GM23338 (cell line): ENCODE data around the gene C11orf98. TPM values are rescaled to one million over a fixed set of nuclear protein-coding genes. Genes with fewer than 3 reads are reported as not detected.

Experiments used
- ATAC-seq: fragments of 200-7000 bp; cut with Tn5 transposase; 3 replicates; pipeline ENCODE4 v1.9.1; 2020
- DNase-seq: peaks from one replicate; pipeline ENCODE4 v3.0.0-alpha.2; 2015; ENCODE audit warnings: low spot score
- H2AFZ ChIP-seq: fragments of 200-600 bp; sonication (generic); 2 replicates; pipeline ENCODE4 v1.8.0; 2016; ENCODE audit warnings: antibody characterized with exemption, mild to moderate bottlenecking, moderate library complexity
- H3F3A ChIP-seq: fragments of 200-600 bp; sonication (generic); replicated peaks from 2 replicates; pipeline ENCODE4 v1.8.0; 2017; ENCODE audit warnings: antibody characterized with exemption, mixed run types, low read depth
- H3K27ac ChIP-seq: fragments of 200-600 bp; sonication (generic); 2 replicates; pipeline ENCODE4 v1.6.1; 2016; ENCODE audit warnings: low read depth
- H3K27me3 ChIP-seq: fragments of 200-600 bp; sonication (generic); 2 replicates; pipeline ENCODE4 v1.8.0; 2016; ENCODE audit warnings: mild to moderate bottlenecking, mixed run types, moderate library complexity; ENCODE audit not compliant: insufficient read depth
- H3K36me3 ChIP-seq: fragments of 200-600 bp; sonication (generic); 2 replicates; pipeline ENCODE4 v1.8.0; 2016; ENCODE audit warnings: mild to moderate bottlenecking; ENCODE audit not compliant: insufficient read depth
- H3K4me1 ChIP-seq: fragments of 200-600 bp; sonication (generic); 2 replicates; pipeline ENCODE4 v1.8.0; 2016; ENCODE audit warnings: mild to moderate bottlenecking, moderate library complexity; ENCODE audit not compliant: insufficient read depth
- H3K4me2 ChIP-seq: fragments of 200-600 bp; sonication (generic); 2 replicates; pipeline ENCODE4 v1.7.1; 2017; ENCODE audit warnings: mixed run types
- H3K4me3 ChIP-seq: fragments of 200-600 bp; sonication (generic); 2 replicates; pipeline ENCODE4 v1.6.1; 2016; ENCODE audit warnings: mixed run types
- H3K79me2 ChIP-seq: fragments of 200-600 bp; sonication (generic); replicated peaks from 2 replicates; pipeline ENCODE4 v1.8.0; 2017; ENCODE audit warnings: mild to moderate bottlenecking; ENCODE audit not compliant: insufficient read depth
- H3K9me2 ChIP-seq: fragments of 200-600 bp; sonication (generic); 2 replicates; pipeline ENCODE4 v1.8.0; 2017; ENCODE audit not compliant: insufficient read depth
- H4K20me1 ChIP-seq: fragments of 200-600 bp; sonication (generic); replicated peaks from 2 replicates; pipeline ENCODE4 v1.8.0; 2017; ENCODE audit warnings: mild to moderate bottlenecking; ENCODE audit not compliant: insufficient read depth
- H3K27ac Mint-ChIP-seq: 2 replicates; pipeline ENCODE4 v1.8.0; 2020; ENCODE audit warnings: inconsistent platforms, mild to moderate bottlenecking, moderate library complexity, mixed read lengths
- H3K27me3 Mint-ChIP-seq: 3 replicates; pipeline ENCODE4 v1.8.0; 2022; ENCODE audit warnings: low read depth, mild to moderate bottlenecking, moderate library complexity, mixed read lengths, inconsistent platforms; ENCODE audit not compliant: insufficient read depth, poor library complexity
- H3K36me3 Mint-ChIP-seq: 3 replicates; pipeline ENCODE4 v1.8.0; 2021; ENCODE audit warnings: low read depth, mild to moderate bottlenecking, inconsistent platforms, moderate library complexity, mixed read lengths
- H3K4me1 Mint-ChIP-seq: 3 replicates; pipeline ENCODE4 v1.8.0; 2020; ENCODE audit warnings: mild to moderate bottlenecking, inconsistent platforms, mixed read lengths
- H3K4me3 Mint-ChIP-seq: 3 replicates; pipeline ENCODE4 v1.8.0; 2021; ENCODE audit warnings: moderate library complexity, mild to moderate bottlenecking, inconsistent platforms, mixed read lengths
- H3K9me3 Mint-ChIP-seq: 3 replicates; pipeline ENCODE4 v1.8.0; 2020; ENCODE audit warnings: moderate library complexity, mild to moderate bottlenecking, inconsistent platforms, mixed read lengths
- EZH2phosphoT487 ChIP-seq: fragments of 200-600 bp; sonication (generic); IDR thresholded peaks from one replicate; pipeline ENCODE4 v1.8.1; 2018; ENCODE audit warnings: antibody characterized with exemption; ENCODE audit not compliant: unreplicated experiment
- JUNB ChIP-seq: IDR thresholded peaks from one replicate; pipeline ENCODE4 v1.6.1; 2016; ENCODE audit warnings: antibody characterized with exemption; ENCODE audit not compliant: unreplicated experiment
- NANOG ChIP-seq: IDR thresholded peaks from 2 replicates; pipeline ENCODE4 v1.6.1; 2016; ENCODE audit warnings: antibody characterized with exemption, borderline replicate concordance
- ZNF331 ChIP-seq: fragments of 250-450 bp; sonication (Bioruptor Pico); IDR thresholded peaks from 2 replicates; pipeline ENCODE4 v1.5.0; 2020; ENCODE audit warnings: low read depth, mild to moderate bottlenecking, moderate library complexity
- polyA plus RNA-seq: library from polyadenylated mRNA; unstranded; fragments of >200 nt; fragmentation: Nextera tagmentation; extraction: Ambion mirVana; gene quantifications from 2 replicates; pipeline ENCODE4 v1.2.1, GENCODE V29; 2016
- total RNA-seq: library from RNA; depleted of rRNA; stranded (reverse); fragments of >200 nt; shearing (Covaris generic); gene quantifications from 2 replicates; pipeline ENCODE4 v1.2.3, GENCODE V29; 2014
- TF ChIP-seq, protein P1 (sequence below), 2 experiments: fragments of 200-600 bp in 1 of 2; sonication (generic) in 1 of 2; conservative IDR thresholded peaks; 2 replicates each; pipeline versions ENCODE4 v1.5.1 to v1.6.1; 2016 to 2017; ENCODE audit warnings: antibody characterized with exemption in 2 of 2, low read depth in 2 of 2, mild to moderate bottlenecking in 2 of 2, moderate library complexity in 1 of 2
- TF ChIP-seq, protein P2 (sequence below): fragments of 250-450 bp; sonication (Bioruptor Pico); IDR thresholded peaks from 2 replicates; pipeline ENCODE4 v1.5.0; 2020; ENCODE audit warnings: mild to moderate bottlenecking, moderate library complexity
- TF ChIP-seq, protein P3 (sequence below): IDR thresholded peaks from 2 replicates; pipeline ENCODE4 v1.6.1; 2016; ENCODE audit warnings: antibody characterized with exemption

Gene C11orf98
- total and polyA plus RNA-seq, 2 experiments from 2014 or later = 132 to 479 TPM

- no peak overlapping the region for H3K27ac Mint-ChIP-seq
- peaks cover 13% of the 10 kb centered on the region for H3K27me3 Mint-ChIP-seq
- H3K9me3 Mint-ChIP-seq = peaks cover 2% of the 10 kb centered on the region; the same call in 1 of the 3 replicates
- H3K36me3 Mint-ChIP-seq = peaks cover 32% of the 10 kb centered on the region
- Histone ChIP-seq H2AFZ (no peak overlapping the region), H3K79me2 (peaks cover 52% of the 10 kb centered on the region), H4K20me1 (peaks cover 13% of the 10 kb centered on the region), H3F3A (peaks cover 22% of the 10 kb centered on the region; the same call in 1 of the 2 replicates), H3K36me3 (peaks cover 10% of the 10 kb centered on the region; the same call in 1 of the 2 replicates), H3K4me2 (no peak overlapping the region), H3K27ac (no peak overlapping the region), H3K9me2 (no peaks in the 10 kb centered on the region), H3K4me1 (peaks cover 9% of the 10 kb centered on the region; the same call in 1 of the 2 replicates), H3K27me3 (no peaks in the 10 kb centered on the region), H3K4me3 (no peak overlapping the region)
- no peak for TF ChIP-seq NANOG
- H3K4me3 Mint-ChIP-seq = no peak overlapping the region; the same call in 2 of the 3 replicates
- ATAC-seq = no peak
- peaks cover 18% of the 10 kb centered on the region for H3K4me1 Mint-ChIP-seq
- DNase-seq = no peak
These were observed 16.6 kb downstream of the C11orf98 start for GRCh38 chr11:62648185-62648966.

DNA sequence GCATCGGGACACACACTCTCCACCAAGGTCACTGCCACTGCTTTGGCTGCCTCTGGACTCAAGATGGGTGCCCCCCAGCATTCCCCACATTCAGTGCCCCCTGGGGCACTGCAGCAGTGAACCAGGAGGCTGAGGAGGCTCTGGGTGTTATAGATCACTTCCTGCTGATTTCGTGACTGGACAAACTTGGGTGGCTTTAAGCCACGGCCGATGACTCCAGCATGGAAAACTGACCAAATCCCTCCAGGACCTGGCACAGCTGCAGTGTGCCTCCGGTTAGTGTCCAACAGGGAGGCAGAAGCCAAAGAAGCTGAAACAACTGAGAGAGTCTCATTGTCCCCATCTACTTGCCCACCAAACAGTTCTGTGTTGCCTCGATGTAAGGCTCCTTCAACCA is 17.4 kb downstream of the C11orf98 start:
- Histone ChIP-seq H3K36me3 (peaks cover 10% of the 10 kb centered on the region; the same call in 1 of the 2 replicates), H3K4me3 (no peak overlapping the region), H3K4me1 (peaks cover 7% of the 10 kb centered on the region; the same call in 1 of the 2 replicates), H2AFZ (no peak overlapping the region), H3K79me2 (peaks cover 55% of the 10 kb centered on the region), H3K27ac (no peak overlapping the region), H3K4me2 (no peak overlapping the region), H3F3A (peaks cover 20% of the 10 kb centered on the region; the same call in 1 of the 2 replicates), H3K27me3 (no peaks in the 10 kb centered on the region), H4K20me1 (peaks cover 19% of the 10 kb centered on the region), H3K9me2 (no peaks in the 10 kb centered on the region)
- ATAC-seq = no peak
- no peak overlapping the region for H3K27ac Mint-ChIP-seq
- peaks cover 2% of the 10 kb centered on the region; the same call in 1 of the 3 replicates for H3K9me3 Mint-ChIP-seq
- DNase-seq = no peak
- peaks cover 10% of the 10 kb centered on the region for H3K27me3 Mint-ChIP-seq
- H3K4me3 Mint-ChIP-seq = no peak overlapping the region; the same call in 2 of the 3 replicates
- H3K4me1 Mint-ChIP-seq = peaks cover 16% of the 10 kb centered on the region
- H3K36me3 Mint-ChIP-seq = peaks cover 38% of the 10 kb centered on the region
- TF ChIP-seq, protein P1, sequence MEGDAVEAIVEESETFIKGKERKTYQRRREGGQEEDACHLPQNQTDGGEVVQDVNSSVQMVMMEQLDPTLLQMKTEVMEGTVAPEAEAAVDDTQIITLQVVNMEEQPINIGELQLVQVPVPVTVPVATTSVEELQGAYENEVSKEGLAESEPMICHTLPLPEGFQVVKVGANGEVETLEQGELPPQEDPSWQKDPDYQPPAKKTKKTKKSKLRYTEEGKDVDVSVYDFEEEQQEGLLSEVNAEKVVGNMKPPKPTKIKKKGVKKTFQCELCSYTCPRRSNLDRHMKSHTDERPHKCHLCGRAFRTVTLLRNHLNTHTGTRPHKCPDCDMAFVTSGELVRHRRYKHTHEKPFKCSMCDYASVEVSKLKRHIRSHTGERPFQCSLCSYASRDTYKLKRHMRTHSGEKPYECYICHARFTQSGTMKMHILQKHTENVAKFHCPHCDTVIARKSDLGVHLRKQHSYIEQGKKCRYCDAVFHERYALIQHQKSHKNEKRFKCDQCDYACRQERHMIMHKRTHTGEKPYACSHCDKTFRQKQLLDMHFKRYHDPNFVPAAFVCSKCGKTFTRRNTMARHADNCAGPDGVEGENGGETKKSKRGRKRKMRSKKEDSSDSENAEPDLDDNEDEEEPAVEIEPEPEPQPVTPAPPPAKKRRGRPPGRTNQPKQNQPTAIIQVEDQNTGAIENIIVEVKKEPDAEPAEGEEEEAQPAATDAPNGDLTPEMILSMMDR (conservative IDR thresholded peaks at IDR 0.05; ENCODE audit: low read depth in 2 of 2) = no peak
- TF ChIP-seq EZH2phosphoT487 (no peak), ZNF331 (CRISPR knock-in tag) (no peak), JUNB (no peak)
- TF ChIP-seq, protein P2, sequence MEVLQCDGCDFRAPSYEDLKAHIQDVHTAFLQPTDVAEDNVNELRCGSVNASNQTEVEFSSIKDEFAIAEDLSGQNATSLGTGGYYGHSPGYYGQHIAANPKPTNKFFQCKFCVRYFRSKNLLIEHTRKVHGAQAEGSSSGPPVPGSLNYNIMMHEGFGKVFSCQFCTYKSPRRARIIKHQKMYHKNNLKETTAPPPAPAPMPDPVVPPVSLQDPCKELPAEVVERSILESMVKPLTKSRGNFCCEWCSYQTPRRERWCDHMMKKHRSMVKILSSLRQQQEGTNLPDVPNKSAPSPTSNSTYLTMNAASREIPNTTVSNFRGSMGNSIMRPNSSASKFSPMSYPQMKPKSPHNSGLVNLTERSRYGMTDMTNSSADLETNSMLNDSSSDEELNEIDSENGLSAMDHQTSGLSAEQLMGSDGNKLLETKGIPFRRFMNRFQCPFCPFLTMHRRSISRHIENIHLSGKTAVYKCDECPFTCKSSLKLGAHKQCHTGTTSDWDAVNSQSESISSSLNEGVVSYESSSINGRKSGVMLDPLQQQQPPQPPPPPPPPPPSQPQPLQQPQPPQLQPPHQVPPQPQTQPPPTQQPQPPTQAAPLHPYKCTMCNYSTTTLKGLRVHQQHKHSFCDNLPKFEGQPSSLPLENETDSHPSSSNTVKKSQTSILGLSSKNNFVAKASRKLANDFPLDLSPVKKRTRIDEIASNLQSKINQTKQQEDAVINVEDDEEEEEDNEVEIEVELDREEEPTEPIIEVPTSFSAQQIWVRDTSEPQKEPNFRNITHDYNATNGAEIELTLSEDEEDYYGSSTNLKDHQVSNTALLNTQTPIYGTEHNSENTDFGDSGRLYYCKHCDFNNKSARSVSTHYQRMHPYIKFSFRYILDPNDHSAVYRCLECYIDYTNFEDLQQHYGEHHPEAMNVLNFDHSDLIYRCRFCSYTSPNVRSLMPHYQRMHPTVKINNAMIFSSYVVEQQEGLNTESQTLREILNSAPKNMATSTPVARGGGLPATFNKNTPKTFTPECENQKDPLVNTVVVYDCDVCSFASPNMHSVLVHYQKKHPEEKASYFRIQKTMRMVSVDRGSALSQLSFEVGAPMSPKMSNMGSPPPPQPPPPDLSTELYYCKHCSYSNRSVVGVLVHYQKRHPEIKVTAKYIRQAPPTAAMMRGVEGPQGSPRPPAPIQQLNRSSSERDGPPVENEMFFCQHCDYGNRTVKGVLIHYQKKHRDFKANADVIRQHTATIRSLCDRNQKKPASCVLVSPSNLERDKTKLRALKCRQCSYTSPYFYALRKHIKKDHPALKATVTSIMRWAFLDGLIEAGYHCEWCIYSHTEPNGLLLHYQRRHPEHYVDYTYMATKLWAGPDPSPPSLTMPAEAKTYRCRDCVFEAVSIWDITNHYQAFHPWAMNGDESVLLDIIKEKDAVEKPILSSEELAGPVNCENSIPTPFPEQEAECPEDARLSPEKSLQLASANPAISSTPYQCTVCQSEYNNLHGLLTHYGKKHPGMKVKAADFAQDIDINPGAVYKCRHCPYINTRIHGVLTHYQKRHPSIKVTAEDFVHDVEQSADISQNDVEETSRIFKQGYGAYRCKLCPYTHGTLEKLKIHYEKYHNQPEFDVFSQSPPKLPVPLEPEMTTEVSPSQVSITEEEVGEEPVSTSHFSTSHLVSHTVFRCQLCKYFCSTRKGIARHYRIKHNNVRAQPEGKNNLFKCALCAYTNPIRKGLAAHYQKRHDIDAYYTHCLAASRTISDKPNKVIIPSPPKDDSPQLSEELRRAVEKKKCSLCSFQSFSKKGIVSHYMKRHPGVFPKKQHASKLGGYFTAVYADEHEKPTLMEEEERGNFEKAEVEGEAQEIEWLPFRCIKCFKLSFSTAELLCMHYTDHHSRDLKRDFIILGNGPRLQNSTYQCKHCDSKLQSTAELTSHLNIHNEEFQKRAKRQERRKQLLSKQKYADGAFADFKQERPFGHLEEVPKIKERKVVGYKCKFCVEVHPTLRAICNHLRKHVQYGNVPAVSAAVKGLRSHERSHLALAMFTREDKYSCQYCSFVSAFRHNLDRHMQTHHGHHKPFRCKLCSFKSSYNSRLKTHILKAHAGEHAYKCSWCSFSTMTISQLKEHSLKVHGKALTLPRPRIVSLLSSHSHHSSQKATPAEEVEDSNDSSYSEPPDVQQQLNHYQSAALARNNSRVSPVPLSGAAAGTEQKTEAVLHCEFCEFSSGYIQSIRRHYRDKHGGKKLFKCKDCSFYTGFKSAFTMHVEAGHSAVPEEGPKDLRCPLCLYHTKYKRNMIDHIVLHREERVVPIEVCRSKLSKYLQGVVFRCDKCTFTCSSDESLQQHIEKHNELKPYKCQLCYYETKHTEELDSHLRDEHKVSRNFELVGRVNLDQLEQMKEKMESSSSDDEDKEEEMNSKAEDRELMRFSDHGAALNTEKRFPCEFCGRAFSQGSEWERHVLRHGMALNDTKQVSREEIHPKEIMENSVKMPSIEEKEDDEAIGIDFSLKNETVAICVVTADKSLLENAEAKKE (CRISPR knock-in tag) = no peak
- TF ChIP-seq, protein P3, sequence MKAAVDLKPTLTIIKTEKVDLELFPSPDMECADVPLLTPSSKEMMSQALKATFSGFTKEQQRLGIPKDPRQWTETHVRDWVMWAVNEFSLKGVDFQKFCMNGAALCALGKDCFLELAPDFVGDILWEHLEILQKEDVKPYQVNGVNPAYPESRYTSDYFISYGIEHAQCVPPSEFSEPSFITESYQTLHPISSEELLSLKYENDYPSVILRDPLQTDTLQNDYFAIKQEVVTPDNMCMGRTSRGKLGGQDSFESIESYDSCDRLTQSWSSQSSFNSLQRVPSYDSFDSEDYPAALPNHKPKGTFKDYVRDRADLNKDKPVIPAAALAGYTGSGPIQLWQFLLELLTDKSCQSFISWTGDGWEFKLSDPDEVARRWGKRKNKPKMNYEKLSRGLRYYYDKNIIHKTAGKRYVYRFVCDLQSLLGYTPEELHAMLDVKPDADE = no peak
